OCI-LY7 (cell line): ENCODE data around the gene CRY1.

Experiments used
- EZH2phosphoT487 ChIP-seq: fragments of 200-600 bp; sonication (generic); IDR thresholded peaks from 2 replicates; pipeline ENCODE4 v1.6.1; 2018; ENCODE audit warnings: low read depth, borderline replicate concordance, mild to moderate bottlenecking, mixed run types, antibody characterized with exemption, low read length, moderate library complexity, mixed read lengths
- TF ChIP-seq, protein P1 (sequence below): fragments of 200-600 bp; sonication (generic); conservative IDR thresholded peaks from 2 replicates; pipeline ENCODE4 v1.5.1; 2014; ENCODE audit warnings: mild to moderate bottlenecking, antibody characterized with exemption, low read length, moderate library complexity, mixed read lengths

DNA sequence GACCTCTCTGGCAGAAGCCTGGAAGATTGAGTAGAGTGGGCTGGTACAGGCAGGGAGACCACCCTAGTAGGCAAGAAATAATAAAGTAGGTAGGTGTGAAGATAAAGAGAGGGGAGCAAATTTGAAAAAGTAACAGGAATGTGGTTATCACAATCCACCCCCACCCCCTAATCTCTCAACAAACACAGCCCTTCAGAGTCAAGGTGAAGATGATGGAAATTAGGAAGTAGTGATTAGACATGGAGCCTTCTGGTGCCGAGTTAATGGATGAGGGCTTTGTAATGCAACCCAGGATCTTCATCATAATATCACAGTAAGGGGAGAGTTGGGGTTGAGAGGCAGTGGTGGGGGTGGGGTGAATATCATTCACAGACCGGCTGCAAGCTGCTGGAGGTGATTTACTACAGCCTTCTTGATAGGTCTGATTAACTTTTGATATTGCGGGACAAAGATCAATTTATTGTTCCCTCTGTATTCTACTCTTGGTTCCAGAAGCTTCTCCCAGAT lies 29.2 kb upstream of the CRY1 start:
- TF ChIP-seq, protein P1, sequence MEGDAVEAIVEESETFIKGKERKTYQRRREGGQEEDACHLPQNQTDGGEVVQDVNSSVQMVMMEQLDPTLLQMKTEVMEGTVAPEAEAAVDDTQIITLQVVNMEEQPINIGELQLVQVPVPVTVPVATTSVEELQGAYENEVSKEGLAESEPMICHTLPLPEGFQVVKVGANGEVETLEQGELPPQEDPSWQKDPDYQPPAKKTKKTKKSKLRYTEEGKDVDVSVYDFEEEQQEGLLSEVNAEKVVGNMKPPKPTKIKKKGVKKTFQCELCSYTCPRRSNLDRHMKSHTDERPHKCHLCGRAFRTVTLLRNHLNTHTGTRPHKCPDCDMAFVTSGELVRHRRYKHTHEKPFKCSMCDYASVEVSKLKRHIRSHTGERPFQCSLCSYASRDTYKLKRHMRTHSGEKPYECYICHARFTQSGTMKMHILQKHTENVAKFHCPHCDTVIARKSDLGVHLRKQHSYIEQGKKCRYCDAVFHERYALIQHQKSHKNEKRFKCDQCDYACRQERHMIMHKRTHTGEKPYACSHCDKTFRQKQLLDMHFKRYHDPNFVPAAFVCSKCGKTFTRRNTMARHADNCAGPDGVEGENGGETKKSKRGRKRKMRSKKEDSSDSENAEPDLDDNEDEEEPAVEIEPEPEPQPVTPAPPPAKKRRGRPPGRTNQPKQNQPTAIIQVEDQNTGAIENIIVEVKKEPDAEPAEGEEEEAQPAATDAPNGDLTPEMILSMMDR, result no peak
- no peak for TF ChIP-seq EZH2phosphoT487
